Ishikawa (cell line): Measurements from ENCODE around the gene TGFBI.

Source experiments
- CREB1 ChIP-seq: IDR thresholded peaks from 2 replicates; pipeline ENCODE4 v1.6.1; 2012; ENCODE audit warnings: low read depth
- FOXM1 ChIP-seq: IDR thresholded peaks from 2 replicates; pipeline ENCODE4 v1.6.1; 2012; ENCODE audit warnings: low read depth, borderline replicate concordance

GRCh38 chr5:136055612-136056309, 27.0 kb downstream of the TGFBI start:
- TF ChIP-seq FOXM1: no peak
- no peak for TF ChIP-seq CREB1
